Measurements from ENCODE around the gene CD180. TPM values are rescaled to one million over a fixed set of nuclear protein-coding genes. Genes with fewer than 3 reads are reported as not detected.
"Not testable (repeated sequence)": the region's sequence is repeated elsewhere in the genome, so short reads cannot be mapped to it uniquely, and the experiment has no call there.

The CD180 gene
- total RNA-seq, 2 experiments from 2014 or later, result 0.04 TPM; not detected in 1

GRCh38 chr5:67187006-67187715, 9.4 kb downstream of the CD180 start:
- Mint-ChIP-seq H3K4me1 (peaks cover 38% of the 10 kb centered on the region), H3K27ac (peak overlapping the region; percentile 5), H3K27me3 (no peaks in the 10 kb centered on the region), H3K4me3 (no peak overlapping the region), H3K9me3 (peaks cover under 1% of the 10 kb centered on the region), H3K36me3 (no peaks in the 10 kb centered on the region)
- DNase-seq, result no peak

- no peak for DNase-seq
- Mint-ChIP-seq H3K4me1 (peaks cover 44% of the 10 kb centered on the region), H3K36me3 (peaks cover 1% of the 10 kb centered on the region), H3K4me3 (no peak overlapping the region), H3K27ac (no peak overlapping the region), H3K9me3 (no peaks in the 10 kb centered on the region), H3K27me3 (no peaks in the 10 kb centered on the region)
These were observed 12.7 kb downstream of the CD180 start for GRCh38 chr5:67183859-67184258.

- Mint-ChIP-seq H3K27ac (peak overlapping the region; percentile 49), H3K27me3 (no peaks in the 10 kb centered on the region), H3K36me3 (peaks cover 6% of the 10 kb centered on the region), H3K4me3 (no peak overlapping the region), H3K9me3 (peaks cover 9% of the 10 kb centered on the region), H3K4me1 (peaks cover 37% of the 10 kb centered on the region)
- no peak for DNase-seq
These were observed 14.3 kb downstream of the CD180 start for GRCh38 chr5:67182301-67182790.

GRCh38 chr5:67181648-67182221, 14.9 kb downstream of the CD180 start:
- Mint-ChIP-seq H3K36me3 (peaks cover 10% of the 10 kb centered on the region), H3K4me1 (peaks cover 34% of the 10 kb centered on the region), H3K27ac (peak overlapping the region; percentile 89), H3K4me3 (peak overlapping the region; percentile 22), H3K9me3 (peaks cover 14% of the 10 kb centered on the region), H3K27me3 (no peaks in the 10 kb centered on the region)
- no peak for DNase-seq

GRCh38 chr5:67179697-67180361, 16.8 kb downstream of the CD180 start:
- Mint-ChIP-seq H3K4me3 (no peak overlapping the region), H3K4me1 (peaks cover 30% of the 10 kb centered on the region), H3K36me3 (peaks cover 14% of the 10 kb centered on the region), H3K9me3 (peaks cover 23% of the 10 kb centered on the region), H3K27ac (no peak overlapping the region), H3K27me3 (no peaks in the 10 kb centered on the region)
- no peak for DNase-seq

GRCh38 chr5:67178966-67179365, 17.6 kb downstream of the CD180 start:
- H3K27me3 Mint-ChIP-seq, result no peaks in the 10 kb centered on the region
- DNase-seq, result no peak
- H3K4me3 Mint-ChIP-seq, result no peak overlapping the region
- peaks cover 14% of the 10 kb centered on the region for H3K36me3 Mint-ChIP-seq
- no peak overlapping the region for H3K27ac Mint-ChIP-seq
- peaks cover 23% of the 10 kb centered on the region for H3K9me3 Mint-ChIP-seq
- peaks cover 30% of the 10 kb centered on the region for H3K4me1 Mint-ChIP-seq

GRCh38 chr5:67178085-67178484, 18.5 kb downstream of the CD180 start:
- Mint-ChIP-seq H3K27me3 (no peaks in the 10 kb centered on the region), H3K4me1 (peaks cover 27% of the 10 kb centered on the region), H3K36me3 (peaks cover 14% of the 10 kb centered on the region), H3K4me3 (no peak overlapping the region), H3K27ac (no peak overlapping the region), H3K9me3 (peaks cover 23% of the 10 kb centered on the region)
- no peak for DNase-seq

GRCh38 chr5:67176936-67177335, 19.7 kb downstream of the CD180 start:
- Mint-ChIP-seq H3K36me3 (peaks cover 14% of the 10 kb centered on the region), H3K27ac (no peak overlapping the region), H3K4me1 (peaks cover 19% of the 10 kb centered on the region), H3K27me3 (no peaks in the 10 kb centered on the region), H3K9me3 (peaks cover 23% of the 10 kb centered on the region), H3K4me3 (no peak overlapping the region)
- DNase-seq, result no peak

- DNase-seq, result no peak
- peaks cover 7% of the 10 kb centered on the region for H3K4me1 Mint-ChIP-seq
These were observed 22.6 kb downstream of the CD180 start for GRCh38 chr5:67173959-67174358.

GRCh38 chr5:67173351-67173750, 23.2 kb downstream of the CD180 start:
- peaks cover 20% of the 10 kb centered on the region for H3K9me3 Mint-ChIP-seq
- peaks cover 13% of the 10 kb centered on the region for H3K36me3 Mint-ChIP-seq

More at GRCh38 chr5:67173959-67174358, 22.6 kb downstream of the CD180 start:
- Mint-ChIP-seq H3K9me3 (peaks cover 23% of the 10 kb centered on the region), H3K27me3 (no peaks in the 10 kb centered on the region), H3K36me3 (peaks cover 13% of the 10 kb centered on the region), H3K4me3 (no peak overlapping the region), H3K27ac (no peak overlapping the region)

GRCh38 chr5:67170767-67171166, 25.8 kb downstream of the CD180 start:
- H3K27me3 Mint-ChIP-seq, result no peaks in the 10 kb centered on the region
- H3K4me3 Mint-ChIP-seq, result no peak overlapping the region
- peaks cover 3% of the 10 kb centered on the region for H3K9me3 Mint-ChIP-seq
- no peak for DNase-seq
- H3K4me1 Mint-ChIP-seq, result peaks cover 18% of the 10 kb centered on the region
- peaks cover 1% of the 10 kb centered on the region for H3K36me3 Mint-ChIP-seq
- no peak overlapping the region for H3K27ac Mint-ChIP-seq

More at GRCh38 chr5:67173351-67173750, 23.2 kb downstream of the CD180 start:
- not testable (repeated sequence) for H3K4me1 Mint-ChIP-seq, H3K27me3 Mint-ChIP-seq, H3K27ac Mint-ChIP-seq, DNase-seq, H3K4me3 Mint-ChIP-seq

GRCh38 chr5:67168069-67168468, 28.5 kb downstream of the CD180 start:
- Mint-ChIP-seq H3K9me3 (no peaks in the 10 kb centered on the region), H3K36me3 (peaks cover 17% of the 10 kb centered on the region), H3K4me3 (peak overlapping the region; percentile 80), H3K27me3 (no peaks in the 10 kb centered on the region), H3K27ac (peak overlapping the region; percentile 95), H3K4me1 (peaks cover 26% of the 10 kb centered on the region)
- no peak for DNase-seq

GRCh38 chr5:67166460-67167285, 29.9 kb downstream of the CD180 start:
- Mint-ChIP-seq H3K4me3 (peak overlapping the region; percentile 80), H3K27ac (peak overlapping the region; percentile 95), H3K27me3 (no peaks in the 10 kb centered on the region), H3K9me3 (no peaks in the 10 kb centered on the region), H3K4me1 (peaks cover 34% of the 10 kb centered on the region), H3K36me3 (peaks cover 22% of the 10 kb centered on the region)
- peak; percentile 81 for DNase-seq

GRCh38 chr5:67165526-67166459, 30.8 kb downstream of the CD180 start:
- H3K27me3 Mint-ChIP-seq, result no peaks in the 10 kb centered on the region
- peaks cover 43% of the 10 kb centered on the region for H3K4me1 Mint-ChIP-seq
- no peaks in the 10 kb centered on the region for H3K9me3 Mint-ChIP-seq
- peaks cover 22% of the 10 kb centered on the region for H3K36me3 Mint-ChIP-seq
- peak overlapping the region; percentile 95 for H3K27ac Mint-ChIP-seq
- peak overlapping the region; percentile 80 for H3K4me3 Mint-ChIP-seq
- DNase-seq, result peak; percentile 87
